B cell (primary cell): ENCODE results near the gene TSBP1. TPM values are rescaled to one million over a fixed set of nuclear protein-coding genes. Genes with fewer than 3 reads are reported as not detected.
A peak's percentile ranks its signal among the peaks of the same experiment; 100 is the strongest.
"Not testable (repeated sequence)": the region's sequence is repeated elsewhere in the genome, so short reads cannot be mapped to it uniquely, and the experiment has no call there.

Experiments
- ATAC-seq: fragments of 200-7000 bp; cut with Tn5 transposase; one replicate; pipeline ENCODE4 v1.10.0; 2021; ENCODE audit warnings: low read depth, mild to moderate bottlenecking, moderate number of reproducible peaks, moderate library complexity
- CTCF ChIA-PET: fragments of 350-600 bp; sonication (Branson Sonifier 250); formaldehyde crosslinking; loops from one replicate; lab custom pipeline; 2021; ENCODE audit warnings: antibody characterized with exemption, inconsistent platforms; lab: Charles Lee
- POLR2A ChIA-PET: fragments of 350-600 bp; sonication (Branson Sonifier 250); formaldehyde crosslinking; loops from one replicate; lab custom pipeline; 2021; ENCODE audit warnings: antibody characterized with exemption; lab: Charles Lee
- DNase-seq: peaks from one replicate; pipeline ENCODE4 v3.0.0; 2013
- H2AFZ ChIP-seq: 2 replicates; pipeline ENCODE4 v1.6.1; 2012; ENCODE audit warnings: mild to moderate bottlenecking, low read depth, low read length; ENCODE audit not compliant: insufficient read depth, poor library complexity, severe bottlenecking
- H3K27ac ChIP-seq, 2 donors: 1 replicate in 1 of 2; 2 replicates in 1 of 2; pipeline ENCODE4 v1.5.1; 2012 to 2013; ENCODE audit warnings: low read length in 2 of 2, mild to moderate bottlenecking in 2 of 2, moderate library complexity in 1 of 2
- H3K27me3 ChIP-seq, 4 experiments: fragments of 200-600 bp in 1 of 4; sonication (generic) in 1 of 4; replicated peaks in 1 of 4; 1 replicate in 2 of 4; 2 replicates in 2 of 4; pipeline versions ENCODE4 v1.6.1 to v1.7.0; 2013 to 2016; ENCODE audit warnings: low read length in 3 of 4, mild to moderate bottlenecking in 2 of 4, mixed read lengths in 1 of 4, moderate library complexity in 1 of 4; ENCODE audit not compliant: insufficient read depth in 4 of 4, control insufficient read depth in 3 of 4; ENCODE audit errors: control extremely low read depth in 1 of 4
- H3K36me3 ChIP-seq, 2 experiments: replicated peaks in 1 of 2; 1 replicate in 1 of 2; 2 replicates in 1 of 2; pipeline versions ENCODE4 v1.6.1 to v1.7.1; 2013; ENCODE audit warnings: low read length in 1 of 2; ENCODE audit not compliant: insufficient read depth in 2 of 2, control insufficient read depth in 1 of 2; ENCODE audit errors: control extremely low read depth in 1 of 2, extremely low read depth in 1 of 2
- H3K4me1 ChIP-seq, 2 donors: fragments of 200-600 bp in 1 of 2; sonication (generic) in 1 of 2; 1 replicate in 1 of 2; 2 replicates in 1 of 2; pipeline versions ENCODE4 v1.5.1 to v1.6.1; 2013 to 2017; ENCODE audit warnings: low read length in 2 of 2; ENCODE audit not compliant: control insufficient read depth in 2 of 2, insufficient read depth in 2 of 2
- H3K4me2 ChIP-seq: replicated peaks from 2 replicates; pipeline ENCODE3; 2012; ENCODE audit warnings: mild to moderate bottlenecking, low read depth, low read length; ENCODE audit not compliant: poor library complexity, severe bottlenecking
- H3K4me3 ChIP-seq, 5 experiments: fragments of 200-600 bp in 1 of 5; sonication (generic) in 1 of 5; 1 replicate in 3 of 5; 2 replicates in 2 of 5; pipeline versions ENCODE4 v1.5.1 to v1.7.0; 2011 to 2016; ENCODE audit warnings: low read length in 4 of 5, mild to moderate bottlenecking in 4 of 5, low read depth in 2 of 5, control low read depth in 1 of 5, moderate library complexity in 1 of 5; ENCODE audit not compliant: insufficient read depth in 1 of 5; ENCODE audit errors: control extremely low read depth in 1 of 5, extremely low read depth in 1 of 5
- H3K79me2 ChIP-seq: fragments of 200-600 bp; sonication (generic); one replicate; pipeline ENCODE4 v1.6.0; 2016; ENCODE audit warnings: low read length; ENCODE audit not compliant: control insufficient read depth, insufficient read depth
- H3K9ac ChIP-seq: fragments of 200-600 bp; sonication (generic); 2 replicates; pipeline ENCODE4 v1.6.1; 2017; ENCODE audit warnings: mild to moderate bottlenecking, low read length, moderate library complexity
- H3K9me3 ChIP-seq, 3 donors: one replicate each; pipeline versions ENCODE4 v1.6.1 to v1.7.1; 2013; ENCODE audit warnings: low read length in 2 of 3; ENCODE audit not compliant: control insufficient read depth in 2 of 3, insufficient read depth in 1 of 3; ENCODE audit errors: control extremely low read depth in 1 of 3
- H4K20me1 ChIP-seq: 2 replicates; pipeline ENCODE4 v1.6.0; 2012; ENCODE audit warnings: mild to moderate bottlenecking, low read length; ENCODE audit not compliant: insufficient read depth, control insufficient read depth, poor library complexity, severe bottlenecking
- H3K27ac Mint-ChIP-seq: one replicate; pipeline ENCODE4 v1.8.0; 2021; ENCODE audit warnings: mixed read lengths
- H3K27me3 Mint-ChIP-seq: one replicate; pipeline ENCODE4 v1.8.0; 2021; ENCODE audit warnings: mixed read lengths
- H3K4me1 Mint-ChIP-seq: one replicate; pipeline ENCODE4 v1.8.0; 2021; ENCODE audit warnings: mixed read lengths
- H3K4me3 Mint-ChIP-seq: one replicate; pipeline ENCODE4 v1.8.0; 2021; ENCODE audit warnings: mixed read lengths
- H3K9me3 Mint-ChIP-seq: one replicate; pipeline ENCODE4 v1.8.0; 2022; ENCODE audit warnings: mixed read lengths; ENCODE audit not compliant: insufficient read depth
- CTCF ChIP-seq: fragments of 200-600 bp; IDR thresholded peaks from one replicate; pipeline ENCODE4 v1.8.0; 2022; ENCODE audit warnings: antibody characterized with exemption, mild to moderate bottlenecking
- EZH2 ChIP-seq: IDR thresholded peaks from 2 replicates; pipeline ENCODE4 v1.6.1; 2012; ENCODE audit warnings: borderline replicate concordance, low read depth, mild to moderate bottlenecking, moderate library complexity, low read length; ENCODE audit not compliant: insufficient read depth, poor library complexity, severe bottlenecking
- WGBS: methylation state at CpG from one replicate; pipeline ENCODE4 v1.1.5; 2013; ENCODE audit warnings: missing lambda C conversion rate; ENCODE audit not compliant: insufficient coverage; 5-methylcytosine and 5-hydroxymethylcytosine counted together
- intact Hi-C: fragments of 100-400 bp; cut with micrococcal nuclease; formaldehyde crosslinking; loops from one replicate; pipeline ENCODE4 v1.10.0; 2022
- polyA plus RNA-seq: library from polyadenylated mRNA; depleted of rRNA; stranded (reverse); fragments of >200 nt; gene quantifications from 2 replicates; pipeline ENCODE4 v1.2.3, GENCODE V29; 2012
- total RNA-seq, 2 donors: library from RNA; stranded (reverse); fragments of 120-200 nt in 1 of 2; gene quantifications; 1 replicate in 1 of 2; 2 replicates in 1 of 2; pipeline versions ENCODE4 v1.2.3 to v1.2.4, GENCODE V29; 2013 to 2022

Gene TSBP1
- total and polyA plus RNA-seq, 2 donors (not counting 1 experiment from before 2014, with no cell fraction given) = not detected

GRCh38 chr6:32288426-32288825 lies 83.3 kb downstream of the TSBP1 start:
- ATAC-seq = no peak
- peaks cover 34% of the 10 kb centered on the region for H3K4me1 Mint-ChIP-seq
- H3K4me3 Mint-ChIP-seq = no peak overlapping the region
- Histone ChIP-seq H3K4me2 (no peak overlapping the region), H4K20me1 (no peaks in the 10 kb centered on the region), H3K4me1 (peaks cover 5 to 8% of the 10 kb centered on the region in 2 donors), H3K4me3 (no peak overlapping the region), H3K27me3 (no peaks in the 10 kb centered on the region), H2AFZ (no peak overlapping the region), H3K79me2 (peaks cover 8% of the 10 kb centered on the region), H3K27ac (no peak overlapping the region), H3K9ac (no peak overlapping the region), H3K9me3 (no peaks in the 10 kb centered on the region), H3K36me3 (no peaks in the 10 kb centered on the region)
- H3K27me3 Mint-ChIP-seq = no peaks in the 10 kb centered on the region
- POLR2A ChIA-PET = no interaction called here
- intact Hi-C loops = no loop called here
- no peak overlapping the region for H3K27ac Mint-ChIP-seq
- 43% methylated on average over 1 of the region's 2 CpGs for WGBS
- DNase-seq = no peak
- CTCF ChIA-PET = interaction anchor here (0.7 to 2.2 kb wide), 2 partner anchors 22 to 33 kb away, joined by 3 to 5 read pairs; no protein-coding TSS in a partner anchor
- H3K9me3 Mint-ChIP-seq = no peaks in the 10 kb centered on the region
- TF ChIP-seq CTCF = no peak
- TF ChIP-seq EZH2 = no peak

DNA sequence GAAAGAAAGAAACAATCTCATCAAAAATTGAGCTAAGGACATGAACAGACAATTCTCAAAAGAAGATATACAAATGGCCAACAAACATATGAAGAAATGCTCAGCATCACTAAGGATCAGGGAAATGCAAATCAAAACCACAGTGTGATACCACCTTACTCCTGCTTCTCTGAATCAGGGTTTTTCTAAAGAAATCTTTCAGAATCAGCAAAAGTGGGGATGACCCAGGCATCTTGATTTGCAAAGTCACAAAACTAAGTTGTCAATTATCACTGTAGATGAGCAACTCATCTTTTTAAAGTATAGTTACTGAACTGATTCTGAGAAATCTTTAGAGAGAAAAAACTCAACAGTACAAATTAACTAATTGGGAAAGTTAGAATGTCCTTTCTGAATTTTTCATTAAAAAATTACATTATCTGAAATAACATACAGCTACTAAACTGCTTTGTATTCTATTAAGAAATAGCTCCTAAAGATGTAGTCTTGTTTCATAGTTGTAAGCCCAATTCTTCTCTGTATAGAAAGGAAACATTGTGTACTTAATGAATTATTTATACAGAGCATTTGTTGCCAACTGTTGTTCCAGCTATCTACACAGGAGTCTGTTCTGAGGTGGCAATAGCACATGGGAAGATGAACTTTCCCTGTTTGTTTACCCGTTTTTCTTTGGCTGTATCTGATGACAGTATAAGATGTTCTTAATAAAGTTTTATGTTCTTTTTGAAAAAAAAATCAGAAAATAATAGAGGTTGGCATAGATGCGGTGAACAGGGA lies 97.7 kb downstream of the TSBP1 start:
- H3K36me3 ChIP-seq, H3K9ac ChIP-seq, H3K9me3 Mint-ChIP-seq, H4K20me1 ChIP-seq, H3K27ac ChIP-seq, H3K4me2 ChIP-seq, ATAC-seq, H2AFZ ChIP-seq, H3K27me3 ChIP-seq, H3K4me3 ChIP-seq, H3K27me3 Mint-ChIP-seq, DNase-seq: not testable (repeated sequence)
- intact Hi-C loops = loop anchor here (5.0 to 10.0 kb wide), 2 partner anchors 411 to 668 kb away; partner anchors contain the start of gene HLA-DMB
- peaks cover 0 to 13% (median 2%) of the 10 kb centered on the region in 3 donors for H3K9me3 ChIP-seq
- peaks cover 40 to 41% of the 10 kb centered on the region in 2 donors for H3K4me1 ChIP-seq
- Mint-ChIP-seq H3K4me1 (peaks cover 42% of the 10 kb centered on the region), H3K27ac (peak overlapping the region; percentile 70), H3K4me3 (peak overlapping the region; percentile 17)
- WGBS = 100% methylated on average over 1 of the region's 2 CpGs
- CTCF ChIA-PET = interaction anchor here (1.6 kb wide), 2 partner anchors 18 to 139 kb away, joined by 3 read pairs; no protein-coding TSS in a partner anchor
- H3K79me2 ChIP-seq = peaks cover 15% of the 10 kb centered on the region
- POLR2A ChIA-PET = interaction anchor here (1.0 kb wide), 1 partner anchor 8 kb away, joined by 4 read pairs; no protein-coding TSS in a partner anchor
